Neuronal stem cell (in vitro differentiated cells): ENCODE measurements around the gene ANO6.

Source experiments
- DNase-seq: peaks from one replicate; pipeline ENCODE4 v3.0.0-alpha.2; 2013; ENCODE audit warnings: low spot score
- H2AFZ ChIP-seq: one replicate; pipeline ENCODE4 v1.6.1; 2013; ENCODE audit warnings: mild to moderate bottlenecking, low read length, inconsistent platforms
- H2AK5ac ChIP-seq: 2 replicates; pipeline ENCODE4 v1.6.1; 2013; ENCODE audit warnings: low read depth, mild to moderate bottlenecking, inconsistent platforms, low read length, moderate library complexity, mixed read lengths
- H2BK120ac ChIP-seq: 2 replicates; pipeline ENCODE4 v1.6.1; 2013; ENCODE audit warnings: low read depth, mild to moderate bottlenecking, inconsistent platforms, low read length, moderate library complexity, mixed read lengths
- H2BK12ac ChIP-seq: one replicate; pipeline ENCODE4 v1.6.1; 2013; ENCODE audit warnings: low read length, inconsistent platforms
- H2BK15ac ChIP-seq: 2 replicates; pipeline ENCODE4 v1.6.1; 2013; ENCODE audit warnings: mild to moderate bottlenecking, low read length, inconsistent platforms, mixed read lengths
- H2BK5ac ChIP-seq: one replicate; pipeline ENCODE4 v1.6.1; 2013; ENCODE audit warnings: inconsistent platforms, mild to moderate bottlenecking, low read length, moderate library complexity
- H3K14ac ChIP-seq: one replicate; pipeline ENCODE4 v1.6.1; 2013; ENCODE audit warnings: low read length, inconsistent platforms
- H3K18ac ChIP-seq: 2 replicates; pipeline ENCODE4 v1.6.1; 2013; ENCODE audit warnings: low read length, inconsistent platforms
- H3K23ac ChIP-seq: 2 replicates; pipeline ENCODE4 v1.6.1; 2013; ENCODE audit warnings: low read depth, mild to moderate bottlenecking, mixed read lengths, low read length, inconsistent platforms; ENCODE audit not compliant: poor library complexity
- H3K27ac ChIP-seq: replicated peaks from 3 replicates; pipeline ENCODE4 v1.5.1; 2013; ENCODE audit warnings: low read length, inconsistent platforms
- H3K27me3 ChIP-seq, 3 experiments: 2 replicates each; pipeline ENCODE4 v1.6.1; 2013; ENCODE audit warnings: low read length in 3 of 3, mild to moderate bottlenecking in 2 of 3, inconsistent platforms in 1 of 3, low read depth in 1 of 3, mixed read lengths in 1 of 3, moderate library complexity in 1 of 3; ENCODE audit not compliant: control insufficient read depth in 3 of 3, insufficient read depth in 3 of 3
- H3K36me3 ChIP-seq, 2 donors: replicated peaks in 1 of 2; 2 replicates each; pipeline ENCODE4 v1.6.1; 2013; ENCODE audit warnings: low read length in 2 of 2; ENCODE audit not compliant: control insufficient read depth in 2 of 2, insufficient read depth in 2 of 2
- H3K4ac ChIP-seq: 2 replicates; pipeline ENCODE4 v1.6.1; 2013; ENCODE audit warnings: inconsistent platforms, mild to moderate bottlenecking, low read length, moderate library complexity
- H3K4me1 ChIP-seq, 2 donors: 1 replicate in 1 of 2; 2 replicates in 1 of 2; pipeline ENCODE4 v1.6.1; 2013; ENCODE audit warnings: low read length in 2 of 2, low read depth in 1 of 2; ENCODE audit not compliant: control insufficient read depth in 2 of 2, insufficient read depth in 1 of 2
- H3K4me2 ChIP-seq: one replicate; pipeline ENCODE4 v1.6.1; 2013; ENCODE audit warnings: mild to moderate bottlenecking, low read length, inconsistent platforms; ENCODE audit not compliant: insufficient read depth, poor library complexity, severe bottlenecking
- H3K4me3 ChIP-seq, 2 donors: 2 replicates each; pipeline ENCODE4 v1.5.1; 2013; ENCODE audit warnings: low read length in 2 of 2, mild to moderate bottlenecking in 2 of 2, inconsistent platforms in 1 of 2, moderate library complexity in 1 of 2
- H3K79me1 ChIP-seq: one replicate; pipeline ENCODE4 v1.6.1; 2013; ENCODE audit warnings: low read depth, mild to moderate bottlenecking, inconsistent platforms, low read length, moderate library complexity
- H3K9ac ChIP-seq: one replicate; pipeline ENCODE4 v1.6.1; 2013; ENCODE audit warnings: mild to moderate bottlenecking, low read depth, low read length, inconsistent platforms; ENCODE audit not compliant: poor library complexity
- H3K9me3 ChIP-seq, 2 donors: replicated peaks in 1 of 2; 2 replicates each; pipeline versions ENCODE3 to v1.6.1; 2013; ENCODE audit warnings: low read length in 2 of 2, mild to moderate bottlenecking in 2 of 2, inconsistent platforms in 1 of 2, low read depth in 1 of 2, mixed read lengths in 1 of 2, moderate library complexity in 1 of 2; ENCODE audit not compliant: control insufficient read depth in 2 of 2, insufficient read depth in 1 of 2
- H4K8ac ChIP-seq: one replicate; pipeline ENCODE4 v1.6.1; 2013; ENCODE audit warnings: low read depth, mild to moderate bottlenecking, inconsistent platforms, low read length, moderate library complexity
- H4K91ac ChIP-seq: one replicate; pipeline ENCODE4 v1.6.1; 2013; ENCODE audit warnings: low read length, low read depth, mild to moderate bottlenecking, inconsistent platforms; ENCODE audit not compliant: poor library complexity
- WGBS, 2 donors: extraction: QIAGEN DNeasy Blood & Tissue Kit; methylation state at CpG; one replicate each; pipeline ENCODE4 v1.1.7; 2013; ENCODE audit warnings: missing lambda C conversion rate in 2 of 2, mixed read lengths in 1 of 2; ENCODE audit not compliant: insufficient read length in 2 of 2, insufficient replicate concordance in 1 of 2; ENCODE audit errors: extremely low coverage in 2 of 2; 5-methylcytosine and 5-hydroxymethylcytosine counted together

ANO6 gene

DNA sequence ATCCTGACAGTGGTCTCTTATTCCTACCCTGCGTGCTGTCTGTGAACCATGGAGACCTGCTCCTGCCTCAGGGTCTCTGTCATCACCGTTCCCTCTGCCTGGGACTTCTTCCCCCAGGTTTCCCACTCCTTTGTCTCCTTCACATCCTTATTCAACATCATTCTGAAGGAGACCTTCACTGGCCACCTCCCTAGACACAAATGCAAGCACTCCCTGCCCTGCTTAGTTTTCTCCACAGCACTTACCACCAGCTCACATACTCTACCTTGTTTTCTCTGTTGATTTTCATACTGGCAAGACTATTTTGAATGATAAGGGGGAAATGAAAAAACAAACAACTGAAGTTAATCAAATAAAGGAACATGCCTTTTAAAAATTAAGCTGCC is 192.8 kb downstream of the ANO6 start:
- Histone ChIP-seq H2BK120ac (no peak overlapping the region), H3K27ac (no peak overlapping the region), H4K91ac (no peak overlapping the region), H4K8ac (no peak overlapping the region), H3K23ac (no peak overlapping the region), H3K4me2 (no peak overlapping the region), H2AK5ac (no peak overlapping the region), H3K9ac (no peak overlapping the region), H3K9me3 (no peaks in the 10 kb centered on the region), H2BK12ac (no peak overlapping the region), H2BK15ac (no peak overlapping the region), H3K79me1 (no peaks in the 10 kb centered on the region), H3K18ac (no peak overlapping the region), H3K4me1 (peaks cover 0 to 2% of the 10 kb centered on the region in 2 donors), H2BK5ac (no peak overlapping the region), H2AFZ (no peak overlapping the region), H3K14ac (no peak overlapping the region), H3K36me3 (peaks cover 16 to 96% of the 10 kb centered on the region in 2 donors), H3K27me3 (no peaks in the 10 kb centered on the region), H3K4ac (no peak overlapping the region), H3K4me3 (no peak overlapping the region)
- no peak for DNase-seq
- no CpG with 5 or more reads among the region's 2 CpGs for WGBS, 2 donors

DNA sequence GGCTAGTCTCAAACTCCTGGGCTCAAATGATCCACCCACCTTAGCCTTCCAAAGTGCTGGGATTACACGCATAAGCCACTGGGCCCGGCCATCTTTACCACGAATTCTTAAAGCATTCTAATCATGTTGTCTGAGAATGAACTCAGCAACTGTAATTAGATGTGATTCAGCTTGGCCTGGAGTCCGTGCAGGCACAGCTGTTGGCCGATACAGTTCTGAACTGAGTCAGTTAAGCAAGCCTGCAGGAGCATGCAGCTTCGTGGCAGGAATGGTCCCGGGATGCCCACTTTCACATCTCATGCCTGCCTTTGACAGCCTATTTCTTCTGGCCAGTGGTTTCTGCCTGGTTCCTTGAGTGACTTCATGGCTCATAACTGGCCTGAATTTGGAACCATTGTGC is 194.1 kb downstream of the ANO6 start:
- H3K4me2 ChIP-seq, result no peak overlapping the region
- H3K36me3 ChIP-seq, result peaks cover 16 to 92% of the 10 kb centered on the region in 2 donors
- no peak overlapping the region for H3K27ac ChIP-seq
- H2BK120ac ChIP-seq, result no peak overlapping the region
- H3K27me3 ChIP-seq, result no peaks in the 10 kb centered on the region
- H3K18ac ChIP-seq, result no peak overlapping the region
- no peaks in the 10 kb centered on the region for H3K4me1 ChIP-seq
- H3K79me1 ChIP-seq, result no peaks in the 10 kb centered on the region
- WGBS, 2 donors, result no CpG with 5 or more reads among the region's 7 CpGs
- H2BK5ac ChIP-seq, result no peak overlapping the region
- H2AK5ac ChIP-seq, result no peak overlapping the region
- no peak for DNase-seq
- no peak overlapping the region for H4K8ac ChIP-seq
- no peak overlapping the region for H4K91ac ChIP-seq
- no peak overlapping the region for H3K4me3 ChIP-seq
- H2BK15ac ChIP-seq, result no peak overlapping the region
- no peak overlapping the region for H3K23ac ChIP-seq
- no peak overlapping the region for H3K4ac ChIP-seq
- no peaks in the 10 kb centered on the region for H3K9me3 ChIP-seq
- no peak overlapping the region for H3K9ac ChIP-seq
- H2BK12ac ChIP-seq, result no peak overlapping the region
- no peak overlapping the region for H2AFZ ChIP-seq
- H3K14ac ChIP-seq, result no peak overlapping the region

DNA sequence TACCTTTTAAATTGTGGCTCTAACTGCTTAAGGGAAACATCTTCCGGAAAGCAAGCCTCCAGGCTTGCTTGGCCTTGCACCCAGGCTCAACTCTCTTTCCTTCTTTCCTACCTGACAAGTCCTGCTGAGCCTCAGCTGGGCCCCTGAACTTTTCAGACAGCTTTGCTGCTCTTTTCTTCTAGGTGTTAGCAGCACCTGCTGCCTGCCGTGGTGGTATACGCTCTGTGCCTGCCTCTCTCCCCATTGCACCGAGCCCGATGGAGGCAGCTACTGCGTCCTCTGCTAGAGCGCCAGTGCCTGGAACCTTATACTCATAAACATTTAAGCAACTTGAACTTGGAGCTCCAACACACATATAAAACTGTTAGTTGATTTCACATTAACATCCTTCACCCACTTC is 195.7 kb downstream of the ANO6 start:
- no peak overlapping the region for H2BK12ac ChIP-seq
- H3K18ac ChIP-seq, result no peak overlapping the region
- no peak overlapping the region for H3K4me2 ChIP-seq
- no peak overlapping the region for H3K4me3 ChIP-seq
- peaks cover 22 to 93% of the 10 kb centered on the region in 2 donors for H3K36me3 ChIP-seq
- no peaks in the 10 kb centered on the region for H3K9me3 ChIP-seq
- no peak for DNase-seq
- no peak overlapping the region for H3K23ac ChIP-seq
- no peaks in the 10 kb centered on the region for H3K27me3 ChIP-seq
- H2BK5ac ChIP-seq, result no peak overlapping the region
- no peak overlapping the region for H2AK5ac ChIP-seq
- H3K79me1 ChIP-seq, result no peaks in the 10 kb centered on the region
- H3K27ac ChIP-seq, result no peak overlapping the region
- H4K8ac ChIP-seq, result no peak overlapping the region
- no peak overlapping the region for H3K14ac ChIP-seq
- no peak overlapping the region for H3K9ac ChIP-seq
- WGBS, 2 donors, result no CpG with 5 or more reads among the region's 7 CpGs
- H4K91ac ChIP-seq, result no peak overlapping the region
- no peak overlapping the region for H3K4ac ChIP-seq
- no peak overlapping the region for H2BK15ac ChIP-seq
- no peak overlapping the region for H2BK120ac ChIP-seq
- no peak overlapping the region for H2AFZ ChIP-seq
- no peaks in the 10 kb centered on the region for H3K4me1 ChIP-seq

DNA sequence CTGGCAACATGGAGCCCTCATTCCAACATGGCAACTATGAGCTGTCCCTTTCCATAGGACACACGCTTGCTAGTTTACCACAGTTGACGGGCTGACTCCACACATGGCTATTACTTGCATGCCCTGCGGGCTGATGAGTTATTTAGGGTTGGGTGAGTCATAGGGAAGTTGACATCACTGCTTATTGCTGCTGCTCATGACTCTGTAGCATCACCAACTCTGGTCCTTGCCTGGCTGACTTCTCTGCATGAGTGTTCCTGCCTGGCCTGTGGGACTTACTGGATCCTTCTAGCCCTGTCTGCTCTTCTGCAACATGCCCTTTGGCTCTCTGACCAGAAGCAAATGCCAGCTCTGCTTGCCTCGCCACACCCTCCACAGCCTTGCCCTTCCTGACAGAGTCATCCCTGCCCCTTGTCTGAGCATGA is 199.5 kb downstream of the ANO6 start:
- no peak overlapping the region for H2AK5ac ChIP-seq
- no peaks in the 10 kb centered on the region for H3K27me3 ChIP-seq
- H3K4me1 ChIP-seq, result no peaks in the 10 kb centered on the region
- H4K91ac ChIP-seq, result no peak overlapping the region
- H3K18ac ChIP-seq, result no peak overlapping the region
- no peak overlapping the region for H2AFZ ChIP-seq
- H3K27ac ChIP-seq, result no peak overlapping the region
- no peaks in the 10 kb centered on the region for H3K9me3 ChIP-seq
- H2BK5ac ChIP-seq, result no peak overlapping the region
- H2BK120ac ChIP-seq, result peak overlapping the region; percentile 24
- no peak overlapping the region for H3K4ac ChIP-seq
- no peak overlapping the region for H3K4me3 ChIP-seq
- H3K14ac ChIP-seq, result no peak overlapping the region
- WGBS, 2 donors, result no CpG with 5 or more reads among the region's 4 CpGs
- no peak overlapping the region for H2BK12ac ChIP-seq
- H3K23ac ChIP-seq, result no peak overlapping the region
- H3K9ac ChIP-seq, result no peak overlapping the region
- DNase-seq, result no peak
- no peaks in the 10 kb centered on the region for H3K79me1 ChIP-seq
- H3K36me3 ChIP-seq, result peaks cover 21 to 82% of the 10 kb centered on the region in 2 donors
- H2BK15ac ChIP-seq, result no peak overlapping the region
- H4K8ac ChIP-seq, result no peak overlapping the region
- no peak overlapping the region for H3K4me2 ChIP-seq
